WTC11 (cell line): ENCODE measurements around the gene ARSA. TPM values are rescaled to one million over a fixed set of nuclear protein-coding genes. Genes with fewer than 3 reads are reported as not detected.
A peak's percentile ranks its signal among the peaks of the same experiment; 100 is the strongest.

Experiments used
- ATAC-seq: fragments of 200-7000 bp; cut with Tn5 transposase; 2 replicates; pipeline ENCODE4 v1.10.0; 2021; ENCODE audit warnings: mild to moderate bottlenecking, moderate library complexity
- CTCF ChIA-PET: fragments of 300-600 bp; sonication (Branson Sonifier 250); formaldehyde crosslinking; loops from one replicate; lab custom pipeline; 2021; ENCODE audit warnings: antibody characterized with exemption; lab: Charles Lee
- POLR2A ChIA-PET: fragments of 350-600 bp; sonication (Branson Sonifier 250); formaldehyde crosslinking; loops from one replicate; lab custom pipeline; 2021; ENCODE audit warnings: antibody characterized with exemption; lab: Charles Lee
- DNase-seq: peaks from one replicate; pipeline ENCODE4 v3.0.0; 2021; ENCODE audit warnings: low spot score
- H3K27ac Mint-ChIP-seq: 2 replicates; pipeline ENCODE4 v1.8.0; 2021; ENCODE audit warnings: mixed read lengths
- H3K27me3 Mint-ChIP-seq: 2 replicates; pipeline ENCODE4 v1.8.0; 2021; ENCODE audit warnings: low read depth, mild to moderate bottlenecking, moderate library complexity, mixed read lengths
- H3K36me3 Mint-ChIP-seq: 2 replicates; pipeline ENCODE4 v1.8.0; 2021; ENCODE audit warnings: mixed read lengths
- H3K4me1 Mint-ChIP-seq: 2 replicates; pipeline ENCODE4 v1.8.0; 2022; ENCODE audit warnings: mixed read lengths
- H3K4me3 Mint-ChIP-seq: 2 replicates; pipeline ENCODE4 v1.8.0; 2021; ENCODE audit warnings: mild to moderate bottlenecking, moderate library complexity, mixed read lengths
- H3K9me3 Mint-ChIP-seq: 2 replicates; pipeline ENCODE4 v1.8.0; 2021; ENCODE audit warnings: mixed read lengths
- AFF4 ChIP-seq: sonication (generic); formaldehyde crosslinking; IDR thresholded peaks from 2 replicates; pipeline ENCODE4 v1.8.1; 2023; ENCODE audit warnings: mild to moderate bottlenecking, missing genetic modification reagents, borderline replicate concordance
- AR ChIP-seq: fragments of 250-450 bp; sonication (Bioruptor Pico); IDR thresholded peaks from 2 replicates; pipeline ENCODE4 v1.9.0; 2021; ENCODE audit warnings: mild to moderate bottlenecking
- ATF3 ChIP-seq: sonication (generic); formaldehyde crosslinking; conservative IDR thresholded peaks from 2 replicates; pipeline ENCODE4 v1.8.1; 2022; ENCODE audit warnings: mild to moderate bottlenecking, missing genetic modification reagents
- CREB1 ChIP-seq: sonication (generic); formaldehyde crosslinking; IDR thresholded peaks from 2 replicates; pipeline ENCODE4 v1.8.0; 2023; ENCODE audit warnings: mild to moderate bottlenecking, missing genetic modification reagents
- CTCF ChIP-seq: fragments of 200-600 bp; IDR thresholded peaks from 2 replicates; pipeline ENCODE4 v1.8.0; 2022; ENCODE audit warnings: antibody characterized with exemption
- MAX ChIP-seq: sonication (generic); formaldehyde crosslinking; IDR thresholded peaks from 2 replicates; pipeline ENCODE4 v1.8.0; 2022; ENCODE audit warnings: mild to moderate bottlenecking, missing genetic modification reagents
- MYBL2 ChIP-seq: sonication (generic); formaldehyde crosslinking; IDR thresholded peaks from 2 replicates; pipeline ENCODE4 v1.8.1; 2023; ENCODE audit warnings: mild to moderate bottlenecking, moderate library complexity, missing genetic modification reagents
- NFE2L1 ChIP-seq: sonication (generic); formaldehyde crosslinking; IDR thresholded peaks from 2 replicates; pipeline ENCODE4 v1.8.1; 2023; ENCODE audit warnings: missing genetic modification reagents
- NFYB ChIP-seq: sonication (generic); formaldehyde crosslinking; conservative IDR thresholded peaks from 2 replicates; pipeline ENCODE4 v1.8.0; 2022; ENCODE audit warnings: low read depth, missing genetic modification reagents
- SP1 ChIP-seq: sonication (generic); formaldehyde crosslinking; conservative IDR thresholded peaks from 2 replicates; pipeline ENCODE4 v1.8.1; 2022; ENCODE audit warnings: missing genetic modification reagents
- TCF7 ChIP-seq: sonication (generic); formaldehyde crosslinking; IDR thresholded peaks from 2 replicates; pipeline ENCODE4 v1.8.0; 2022; ENCODE audit warnings: mild to moderate bottlenecking, low read depth, missing genetic modification reagents, moderate library complexity
- TEAD1 ChIP-seq: sonication (generic); formaldehyde crosslinking; IDR thresholded peaks from 2 replicates; pipeline ENCODE4 v1.8.0; 2022; ENCODE audit warnings: mild to moderate bottlenecking, missing genetic modification reagents
- ZNF416 ChIP-seq: fragments of 250-450 bp; sonication (Bioruptor Pico); IDR thresholded peaks from 2 replicates; pipeline ENCODE4 v1.9.0; 2021; ENCODE audit warnings: mild to moderate bottlenecking, inconsistent platforms
- ZNF423 ChIP-seq: fragments of 250-450 bp; sonication (Bioruptor Pico); IDR thresholded peaks from 2 replicates; pipeline ENCODE4 v2.1.2; 2022; ENCODE audit warnings: mild to moderate bottlenecking, moderate library complexity
- total RNA-seq: library from RNA; stranded (reverse); gene quantifications from 3 replicates; pipeline ENCODE4 v1.2.3, GENCODE V29; 2021
- TF ChIP-seq, protein P1 (sequence below): sonication (generic); formaldehyde crosslinking; IDR thresholded peaks from 2 replicates; pipeline ENCODE4 v1.8.1; 2022; ENCODE audit warnings: low read depth, missing genetic modification reagents, borderline replicate concordance
- TF ChIP-seq, protein P2 (sequence below): sonication (generic); formaldehyde crosslinking; IDR thresholded peaks from 2 replicates; pipeline ENCODE4 v1.8.0; 2023; ENCODE audit warnings: missing genetic modification reagents
- TF ChIP-seq, protein P3 (sequence below): sonication (generic); formaldehyde crosslinking; conservative IDR thresholded peaks from 2 replicates; pipeline ENCODE4 v1.8.1; 2023; ENCODE audit warnings: mild to moderate bottlenecking, low read depth, missing genetic modification reagents, moderate library complexity

Gene ARSA
- total RNA-seq, 1 experiment from 2014 or later, result 18.8 TPM

- TF ChIP-seq AR (CRISPR knock-in tag) (no peak), AFF4 (CRISPR knock-in tag) (no peak), TCF7 (CRISPR knock-in tag) (peak; percentile 99), NFE2L1 (peak; percentile 96), MYBL2 (peak; percentile 97), ATF3 (CRISPR knock-in tag) (0 out of 2 replicates have a peak, but pooled peaks have one; percentile 48), MAX (CRISPR knock-in tag) (peak; percentile 89; the same call in 1 of the 2 replicates)
- TF ChIP-seq, protein P1, sequence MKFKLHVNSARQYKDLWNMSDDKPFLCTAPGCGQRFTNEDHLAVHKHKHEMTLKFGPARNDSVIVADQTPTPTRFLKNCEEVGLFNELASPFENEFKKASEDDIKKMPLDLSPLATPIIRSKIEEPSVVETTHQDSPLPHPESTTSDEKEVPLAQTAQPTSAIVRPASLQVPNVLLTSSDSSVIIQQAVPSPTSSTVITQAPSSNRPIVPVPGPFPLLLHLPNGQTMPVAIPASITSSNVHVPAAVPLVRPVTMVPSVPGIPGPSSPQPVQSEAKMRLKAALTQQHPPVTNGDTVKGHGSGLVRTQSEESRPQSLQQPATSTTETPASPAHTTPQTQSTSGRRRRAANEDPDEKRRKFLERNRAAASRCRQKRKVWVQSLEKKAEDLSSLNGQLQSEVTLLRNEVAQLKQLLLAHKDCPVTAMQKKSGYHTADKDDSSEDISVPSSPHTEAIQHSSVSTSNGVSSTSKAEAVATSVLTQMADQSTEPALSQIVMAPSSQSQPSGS (CRISPR knock-in tag), result peak; percentile 93
- TF ChIP-seq, protein P2, sequence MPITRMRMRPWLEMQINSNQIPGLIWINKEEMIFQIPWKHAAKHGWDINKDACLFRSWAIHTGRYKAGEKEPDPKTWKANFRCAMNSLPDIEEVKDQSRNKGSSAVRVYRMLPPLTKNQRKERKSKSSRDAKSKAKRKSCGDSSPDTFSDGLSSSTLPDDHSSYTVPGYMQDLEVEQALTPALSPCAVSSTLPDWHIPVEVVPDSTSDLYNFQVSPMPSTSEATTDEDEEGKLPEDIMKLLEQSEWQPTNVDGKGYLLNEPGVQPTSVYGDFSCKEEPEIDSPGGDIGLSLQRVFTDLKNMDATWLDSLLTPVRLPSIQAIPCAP (CRISPR knock-in tag), result peak; percentile 99
Measured at GRCh38 chr22:50599816-50600455, 28.0 kb downstream of the ARSA start (continued).

DNA sequence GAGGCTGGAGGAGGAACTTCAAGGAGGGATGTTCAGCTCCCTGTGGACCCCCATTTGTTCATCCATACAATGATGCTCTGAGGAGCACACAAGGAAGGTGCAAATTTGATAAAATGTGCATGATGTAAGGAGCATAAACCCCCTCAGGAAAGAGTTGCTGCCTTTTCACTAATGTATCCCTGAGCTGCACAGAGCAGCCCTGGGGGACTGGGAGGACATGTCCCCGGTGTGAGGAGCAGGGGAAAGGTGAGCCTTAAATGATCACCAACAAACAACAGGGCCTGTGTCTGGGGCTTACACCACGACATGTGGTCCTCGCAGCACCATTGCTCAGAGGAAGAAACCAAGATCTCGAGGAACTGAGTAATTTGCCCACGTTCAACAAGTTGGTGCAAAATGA is 30.9 kb downstream of the ARSA start:
- Mint-ChIP-seq H3K36me3 (no peaks in the 10 kb centered on the region), H3K4me1 (peaks cover 10% of the 10 kb centered on the region; the same call in 1 of the 2 replicates), H3K9me3 (no peaks in the 10 kb centered on the region), H3K4me3 (no peak overlapping the region), H3K27me3 (peaks cover 57% of the 10 kb centered on the region), H3K27ac (no peak overlapping the region)
- no peak for ATAC-seq
- CTCF ChIA-PET, result interaction anchor here (0.6 kb wide), 1 partner anchor 102 kb away, joined by 3 read pairs; no protein-coding TSS in a partner anchor
- no peak for DNase-seq
- TF ChIP-seq TEAD1 (CRISPR knock-in tag) (no peak), SP1 (CRISPR knock-in tag) (no peak), MYBL2 (no peak)
- POLR2A ChIA-PET, result no interaction called here

DNA sequence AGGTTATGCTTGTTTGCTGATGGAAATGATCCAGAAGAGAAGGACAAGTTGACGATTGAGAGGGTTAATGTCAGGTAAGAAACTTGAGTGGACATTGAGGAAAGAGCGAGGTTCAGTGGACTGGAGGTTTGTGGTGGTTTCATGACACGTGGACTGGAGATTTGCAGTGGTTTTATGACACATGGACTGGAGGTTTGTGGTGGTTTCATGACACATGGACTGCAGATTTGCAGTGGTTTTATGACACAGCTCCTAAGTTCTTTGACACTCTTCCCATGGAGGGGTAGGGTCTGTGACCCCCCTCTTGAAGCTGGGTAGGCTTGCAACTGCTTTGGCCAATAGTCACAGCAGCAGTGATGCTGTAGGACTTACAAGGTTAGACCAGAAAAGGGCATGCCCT is 32.8 kb downstream of the ARSA start:
- Mint-ChIP-seq H3K4me1 (peaks cover 3% of the 10 kb centered on the region; the same call in 1 of the 2 replicates), H3K27ac (no peak overlapping the region), H3K4me3 (no peak overlapping the region), H3K36me3 (no peaks in the 10 kb centered on the region), H3K9me3 (no peaks in the 10 kb centered on the region), H3K27me3 (peaks cover 57% of the 10 kb centered on the region)
- no peak for DNase-seq
- ATAC-seq, result no peak
- POLR2A ChIA-PET, result no interaction called here
- CTCF ChIA-PET, result no interaction called here
- TF ChIP-seq CTCF, result no peak
- no peak for TF ChIP-seq ZNF423 (CRISPR knock-in tag)
- TF ChIP-seq ZNF416 (CRISPR knock-in tag), result no peak
- no peak for TF ChIP-seq NFYB
- no peak for TF ChIP-seq CREB1 (CRISPR knock-in tag)
- TF ChIP-seq, protein P3, sequence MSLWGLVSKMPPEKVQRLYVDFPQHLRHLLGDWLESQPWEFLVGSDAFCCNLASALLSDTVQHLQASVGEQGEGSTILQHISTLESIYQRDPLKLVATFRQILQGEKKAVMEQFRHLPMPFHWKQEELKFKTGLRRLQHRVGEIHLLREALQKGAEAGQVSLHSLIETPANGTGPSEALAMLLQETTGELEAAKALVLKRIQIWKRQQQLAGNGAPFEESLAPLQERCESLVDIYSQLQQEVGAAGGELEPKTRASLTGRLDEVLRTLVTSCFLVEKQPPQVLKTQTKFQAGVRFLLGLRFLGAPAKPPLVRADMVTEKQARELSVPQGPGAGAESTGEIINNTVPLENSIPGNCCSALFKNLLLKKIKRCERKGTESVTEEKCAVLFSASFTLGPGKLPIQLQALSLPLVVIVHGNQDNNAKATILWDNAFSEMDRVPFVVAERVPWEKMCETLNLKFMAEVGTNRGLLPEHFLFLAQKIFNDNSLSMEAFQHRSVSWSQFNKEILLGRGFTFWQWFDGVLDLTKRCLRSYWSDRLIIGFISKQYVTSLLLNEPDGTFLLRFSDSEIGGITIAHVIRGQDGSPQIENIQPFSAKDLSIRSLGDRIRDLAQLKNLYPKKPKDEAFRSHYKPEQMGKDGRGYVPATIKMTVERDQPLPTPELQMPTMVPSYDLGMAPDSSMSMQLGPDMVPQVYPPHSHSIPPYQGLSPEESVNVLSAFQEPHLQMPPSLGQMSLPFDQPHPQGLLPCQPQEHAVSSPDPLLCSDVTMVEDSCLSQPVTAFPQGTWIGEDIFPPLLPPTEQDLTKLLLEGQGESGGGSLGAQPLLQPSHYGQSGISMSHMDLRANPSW, result no peak
